Measurements from ENCODE around the gene ARHGAP25.

ARHGAP25 gene

GRCh38 chr2:68741805-68742306 is 7.2 kb downstream of the ARHGAP25 start:
- peak in 1 of 2 donors; percentile 26 for DNase-seq (ENCODE audit: low read depth in 2 of 2)

GRCh38 chr2:68742626-68743415 is 8.2 kb downstream of the ARHGAP25 start:
- H3K4me3 ChIP-seq (replicated peaks in 1 of 2; ENCODE audit: low read depth in 2 of 2, low read length in 2 of 2): no peak overlapping the region
- no peak for DNase-seq (ENCODE audit: low read depth in 2 of 2)
- TF ChIP-seq, protein P1, sequence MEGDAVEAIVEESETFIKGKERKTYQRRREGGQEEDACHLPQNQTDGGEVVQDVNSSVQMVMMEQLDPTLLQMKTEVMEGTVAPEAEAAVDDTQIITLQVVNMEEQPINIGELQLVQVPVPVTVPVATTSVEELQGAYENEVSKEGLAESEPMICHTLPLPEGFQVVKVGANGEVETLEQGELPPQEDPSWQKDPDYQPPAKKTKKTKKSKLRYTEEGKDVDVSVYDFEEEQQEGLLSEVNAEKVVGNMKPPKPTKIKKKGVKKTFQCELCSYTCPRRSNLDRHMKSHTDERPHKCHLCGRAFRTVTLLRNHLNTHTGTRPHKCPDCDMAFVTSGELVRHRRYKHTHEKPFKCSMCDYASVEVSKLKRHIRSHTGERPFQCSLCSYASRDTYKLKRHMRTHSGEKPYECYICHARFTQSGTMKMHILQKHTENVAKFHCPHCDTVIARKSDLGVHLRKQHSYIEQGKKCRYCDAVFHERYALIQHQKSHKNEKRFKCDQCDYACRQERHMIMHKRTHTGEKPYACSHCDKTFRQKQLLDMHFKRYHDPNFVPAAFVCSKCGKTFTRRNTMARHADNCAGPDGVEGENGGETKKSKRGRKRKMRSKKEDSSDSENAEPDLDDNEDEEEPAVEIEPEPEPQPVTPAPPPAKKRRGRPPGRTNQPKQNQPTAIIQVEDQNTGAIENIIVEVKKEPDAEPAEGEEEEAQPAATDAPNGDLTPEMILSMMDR (IDR thresholded peaks at IDR 0.05; ENCODE audit: low read depth, low read length): no peak

More at GRCh38 chr2:68741805-68742306, 7.2 kb downstream of the ARHGAP25 start:
- no peak overlapping the region for H3K4me3 ChIP-seq (replicated peaks in 1 of 2; ENCODE audit: low read depth in 2 of 2, low read length in 2 of 2)
- TF ChIP-seq, protein P1 (IDR thresholded peaks at IDR 0.05; ENCODE audit: low read depth, low read length): no peak

GRCh38 chr2:68743531-68743930 is 8.9 kb downstream of the ARHGAP25 start:
- DNase-seq (ENCODE audit: low read depth in 2 of 2): no peak
- TF ChIP-seq, protein P1 (IDR thresholded peaks at IDR 0.05; ENCODE audit: low read depth, low read length): no peak
- no peak overlapping the region for H3K4me3 ChIP-seq (replicated peaks in 1 of 2; ENCODE audit: low read depth in 2 of 2, low read length in 2 of 2)

DNA sequence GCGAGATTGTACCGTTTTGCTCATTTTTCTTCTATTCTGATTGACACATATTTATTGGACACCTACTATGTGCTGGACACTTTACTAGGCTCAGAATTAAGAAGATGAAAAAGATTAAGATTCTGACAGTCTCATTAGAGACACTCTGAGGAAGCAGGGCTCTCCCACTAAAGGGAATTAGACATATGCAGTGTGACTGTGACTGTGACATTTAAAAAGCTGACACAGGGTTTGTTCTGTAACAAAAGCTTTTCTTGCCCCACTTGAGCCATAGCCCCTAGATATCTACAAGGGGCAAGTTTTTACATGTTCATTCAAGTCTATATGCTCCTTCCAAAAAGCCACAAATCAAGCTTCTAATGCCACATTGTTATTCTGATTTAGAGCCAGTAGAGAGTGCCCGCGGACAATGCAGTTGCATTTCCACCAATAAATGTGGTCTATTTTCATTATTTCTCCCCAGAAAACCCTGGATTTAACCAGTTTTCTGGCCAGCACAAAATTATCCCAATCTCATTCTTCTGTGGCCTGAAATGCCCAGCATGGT is 9.8 kb downstream of the ARHGAP25 start:
- H3K4me3 ChIP-seq (replicated peaks in 1 of 2; ENCODE audit: low read depth in 2 of 2, low read length in 2 of 2): no peak overlapping the region
- TF ChIP-seq, protein P1 (IDR thresholded peaks at IDR 0.05; ENCODE audit: low read depth, low read length): no peak
- no peak for DNase-seq (ENCODE audit: low read depth in 2 of 2)

- TF ChIP-seq, protein P1 (IDR thresholded peaks at IDR 0.05; ENCODE audit: low read depth, low read length): no peak
- DNase-seq (ENCODE audit: low read depth in 2 of 2): no peak
- no peak overlapping the region for H3K4me3 ChIP-seq (replicated peaks in 1 of 2; ENCODE audit: low read depth in 2 of 2, low read length in 2 of 2)
Observed at GRCh38 chr2:68745006-68745405, 10.4 kb downstream of the ARHGAP25 start.

GRCh38 chr2:68746408-68746807 is 11.8 kb downstream of the ARHGAP25 start:
- DNase-seq (ENCODE audit: low read depth in 2 of 2): no peak
- H3K4me3 ChIP-seq (replicated peaks in 1 of 2; ENCODE audit: low read depth in 2 of 2, low read length in 2 of 2): no peak overlapping the region
- TF ChIP-seq, protein P1 (IDR thresholded peaks at IDR 0.05; ENCODE audit: low read depth, low read length): no peak
